Measurements from ENCODE around the gene RNU6-9.

Gene RNU6-9

DNA sequence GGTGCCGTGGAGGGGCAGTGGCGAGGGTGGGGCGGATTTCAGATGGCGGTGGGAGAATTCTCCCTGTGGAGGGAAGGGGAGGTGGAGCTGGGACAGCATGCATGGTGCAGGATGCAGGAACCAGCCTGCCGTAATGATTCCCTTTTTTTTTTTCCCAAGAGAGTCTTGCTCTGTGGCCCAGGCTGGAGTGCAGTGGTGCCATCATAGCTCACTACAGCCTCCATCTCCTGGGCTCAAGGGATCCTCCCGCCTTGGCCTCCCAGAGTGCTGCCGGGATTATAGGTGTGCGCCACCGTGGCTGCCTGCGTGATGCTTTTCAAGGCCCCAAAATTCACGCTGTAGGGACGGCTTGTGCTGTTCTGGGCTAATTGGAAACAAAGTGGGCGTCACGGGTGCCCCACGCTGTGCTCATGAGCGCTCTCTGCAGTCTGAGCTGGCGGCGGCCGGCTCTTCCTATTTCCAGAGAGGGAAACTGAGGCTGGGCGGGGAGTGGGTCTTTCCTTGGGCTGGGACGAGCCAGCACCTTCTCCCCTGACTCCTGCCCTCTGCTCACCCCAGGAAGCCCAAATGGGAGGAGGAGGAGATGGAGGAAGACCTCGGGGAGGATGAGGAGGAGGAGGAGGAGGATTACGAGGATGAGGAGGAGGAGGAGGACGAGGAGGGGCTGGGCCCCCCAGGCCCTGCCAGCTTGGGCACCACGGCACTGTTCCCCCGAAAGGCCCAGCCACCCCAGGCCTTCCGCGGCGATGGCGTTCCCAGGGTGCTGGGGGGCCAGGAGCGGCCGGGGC is 38.8 kb downstream of the RNU6-9 start:
- no peak for ATAC-seq
- no peak for TF ChIP-seq RARB (CRISPR knock-in tag; IDR thresholded peaks at IDR 0.05)
- no peak for TF ChIP-seq OSR1 (CRISPR knock-in tag; IDR thresholded peaks at IDR 0.05)
- no peak for TF ChIP-seq ARNTL (CRISPR knock-in tag; IDR thresholded peaks at IDR 0.05; ENCODE audit: borderline replicate concordance, low read depth)
- TF ChIP-seq ZNF565 (CRISPR knock-in tag; conservative IDR thresholded peaks at IDR 0.05; ENCODE audit: low read depth) = no peak
- TF ChIP-seq SNAI2 (CRISPR knock-in tag; IDR thresholded peaks at IDR 0.05) = no peak
- no peak for TF ChIP-seq TOX (CRISPR knock-in tag; IDR thresholded peaks at IDR 0.05; ENCODE audit: borderline replicate concordance)
- TF ChIP-seq, protein P1, sequence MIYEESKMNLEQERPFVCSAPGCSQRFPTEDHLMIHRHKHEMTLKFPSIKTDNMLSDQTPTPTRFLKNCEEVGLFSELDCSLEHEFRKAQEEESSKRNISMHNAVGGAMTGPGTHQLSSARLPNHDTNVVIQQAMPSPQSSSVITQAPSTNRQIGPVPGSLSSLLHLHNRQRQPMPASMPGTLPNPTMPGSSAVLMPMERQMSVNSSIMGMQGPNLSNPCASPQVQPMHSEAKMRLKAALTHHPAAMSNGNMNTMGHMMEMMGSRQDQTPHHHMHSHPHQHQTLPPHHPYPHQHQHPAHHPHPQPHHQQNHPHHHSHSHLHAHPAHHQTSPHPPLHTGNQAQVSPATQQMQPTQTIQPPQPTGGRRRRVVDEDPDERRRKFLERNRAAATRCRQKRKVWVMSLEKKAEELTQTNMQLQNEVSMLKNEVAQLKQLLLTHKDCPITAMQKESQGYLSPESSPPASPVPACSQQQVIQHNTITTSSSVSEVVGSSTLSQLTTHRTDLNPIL (CRISPR knock-in tag; IDR thresholded peaks at IDR 0.05; ENCODE audit: low read depth) = no peak
- no peak for TF ChIP-seq ZFP30 (CRISPR knock-in tag; IDR thresholded peaks at IDR 0.05)
- TF ChIP-seq, protein P2, sequence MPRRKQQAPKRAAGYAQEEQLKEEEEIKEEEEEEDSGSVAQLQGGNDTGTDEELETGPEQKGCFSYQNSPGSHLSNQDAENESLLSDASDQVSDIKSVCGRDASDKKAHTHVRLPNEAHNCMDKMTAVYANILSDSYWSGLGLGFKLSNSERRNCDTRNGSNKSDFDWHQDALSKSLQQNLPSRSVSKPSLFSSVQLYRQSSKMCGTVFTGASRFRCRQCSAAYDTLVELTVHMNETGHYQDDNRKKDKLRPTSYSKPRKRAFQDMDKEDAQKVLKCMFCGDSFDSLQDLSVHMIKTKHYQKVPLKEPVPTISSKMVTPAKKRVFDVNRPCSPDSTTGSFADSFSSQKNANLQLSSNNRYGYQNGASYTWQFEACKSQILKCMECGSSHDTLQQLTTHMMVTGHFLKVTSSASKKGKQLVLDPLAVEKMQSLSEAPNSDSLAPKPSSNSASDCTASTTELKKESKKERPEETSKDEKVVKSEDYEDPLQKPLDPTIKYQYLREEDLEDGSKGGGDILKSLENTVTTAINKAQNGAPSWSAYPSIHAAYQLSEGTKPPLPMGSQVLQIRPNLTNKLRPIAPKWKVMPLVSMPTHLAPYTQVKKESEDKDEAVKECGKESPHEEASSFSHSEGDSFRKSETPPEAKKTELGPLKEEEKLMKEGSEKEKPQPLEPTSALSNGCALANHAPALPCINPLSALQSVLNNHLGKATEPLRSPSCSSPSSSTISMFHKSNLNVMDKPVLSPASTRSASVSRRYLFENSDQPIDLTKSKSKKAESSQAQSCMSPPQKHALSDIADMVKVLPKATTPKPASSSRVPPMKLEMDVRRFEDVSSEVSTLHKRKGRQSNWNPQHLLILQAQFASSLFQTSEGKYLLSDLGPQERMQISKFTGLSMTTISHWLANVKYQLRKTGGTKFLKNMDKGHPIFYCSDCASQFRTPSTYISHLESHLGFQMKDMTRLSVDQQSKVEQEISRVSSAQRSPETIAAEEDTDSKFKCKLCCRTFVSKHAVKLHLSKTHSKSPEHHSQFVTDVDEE (CRISPR knock-in tag; IDR thresholded peaks at IDR 0.05) = no peak
- TF ChIP-seq, protein P3, sequence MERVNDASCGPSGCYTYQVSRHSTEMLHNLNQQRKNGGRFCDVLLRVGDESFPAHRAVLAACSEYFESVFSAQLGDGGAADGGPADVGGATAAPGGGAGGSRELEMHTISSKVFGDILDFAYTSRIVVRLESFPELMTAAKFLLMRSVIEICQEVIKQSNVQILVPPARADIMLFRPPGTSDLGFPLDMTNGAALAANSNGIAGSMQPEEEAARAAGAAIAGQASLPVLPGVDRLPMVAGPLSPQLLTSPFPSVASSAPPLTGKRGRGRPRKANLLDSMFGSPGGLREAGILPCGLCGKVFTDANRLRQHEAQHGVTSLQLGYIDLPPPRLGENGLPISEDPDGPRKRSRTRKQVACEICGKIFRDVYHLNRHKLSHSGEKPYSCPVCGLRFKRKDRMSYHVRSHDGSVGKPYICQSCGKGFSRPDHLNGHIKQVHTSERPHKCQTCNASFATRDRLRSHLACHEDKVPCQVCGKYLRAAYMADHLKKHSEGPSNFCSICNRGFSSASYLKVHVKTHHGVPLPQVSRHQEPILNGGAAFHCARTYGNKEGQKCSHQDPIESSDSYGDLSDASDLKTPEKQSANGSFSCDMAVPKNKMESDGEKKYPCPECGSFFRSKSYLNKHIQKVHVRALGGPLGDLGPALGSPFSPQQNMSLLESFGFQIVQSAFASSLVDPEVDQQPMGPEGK (CRISPR knock-in tag; IDR thresholded peaks at IDR 0.05; ENCODE audit: borderline replicate concordance) = no peak
- no peak for TF ChIP-seq GLIS3 (CRISPR knock-in tag; IDR thresholded peaks at IDR 0.05)
- no peak for TF ChIP-seq ESRRG (CRISPR knock-in tag; IDR thresholded peaks at IDR 0.05)
- no peak for TF ChIP-seq ZC3H10 (CRISPR knock-in tag; IDR thresholded peaks at IDR 0.05)
- no peak for TF ChIP-seq ZNF8 (CRISPR knock-in tag; IDR thresholded peaks at IDR 0.05)

DNA sequence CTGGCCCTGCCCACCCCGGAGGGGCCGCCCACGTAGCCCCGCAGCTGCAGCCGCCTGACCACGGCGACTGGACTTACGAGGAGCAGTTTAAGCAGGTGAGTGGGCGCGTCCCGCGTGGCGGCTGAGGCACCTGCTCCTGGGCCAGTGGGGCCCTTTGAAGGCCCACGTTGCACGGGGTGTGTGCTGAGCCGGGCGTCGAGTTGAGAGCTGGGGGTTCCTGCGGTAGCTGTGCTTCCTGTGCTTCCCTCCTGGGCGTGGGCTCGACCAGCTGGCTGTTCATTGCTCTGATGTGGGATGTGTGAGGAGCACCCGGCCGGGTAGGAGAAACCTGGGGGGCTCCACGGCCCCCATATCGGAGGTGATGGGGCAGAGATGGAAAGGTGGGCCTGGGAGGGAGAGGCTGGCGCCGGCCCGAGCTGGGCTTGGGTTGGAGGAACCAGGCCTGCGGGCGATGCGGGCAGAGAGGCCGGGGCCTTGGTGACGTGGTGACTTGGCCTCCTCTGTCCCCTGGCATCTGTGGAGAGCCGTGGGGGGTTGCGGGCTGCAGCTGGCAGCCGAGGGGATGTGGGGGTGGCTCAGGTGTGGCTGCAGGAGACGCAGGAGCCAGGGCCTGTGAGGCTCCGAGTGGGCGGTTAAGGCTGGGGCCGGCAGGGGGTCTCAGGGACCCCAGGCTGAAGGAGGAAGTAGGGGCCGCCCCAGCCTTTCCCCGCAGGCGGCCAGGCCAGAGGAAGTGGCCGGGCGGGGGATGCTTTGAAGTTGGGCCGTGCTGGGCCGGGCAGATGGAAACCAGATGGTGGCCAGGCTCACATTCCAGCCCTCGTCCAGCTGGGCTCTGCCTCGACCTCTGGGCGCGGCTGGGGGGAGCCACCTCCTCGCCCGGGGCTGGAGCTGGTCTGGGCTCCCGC is 39.6 kb downstream of the RNU6-9 start:
- TF ChIP-seq, protein P3 (CRISPR knock-in tag; IDR thresholded peaks at IDR 0.05; ENCODE audit: borderline replicate concordance) = peak; percentile 44; the same call in 1 of the 2 replicates
- TF ChIP-seq ESRRG (CRISPR knock-in tag; IDR thresholded peaks at IDR 0.05) (no peak), PPARA (CRISPR knock-in tag; IDR thresholded peaks at IDR 0.05; ENCODE audit: borderline replicate concordance) (no peak), TCF4 (CRISPR knock-in tag; IDR thresholded peaks at IDR 0.05; ENCODE audit: borderline replicate concordance) (peak; percentile 95), ZNF70 (CRISPR knock-in tag; IDR thresholded peaks at IDR 0.05) (no peak)
- TF ChIP-seq, protein P2 (CRISPR knock-in tag; IDR thresholded peaks at IDR 0.05) = peak; percentile 74; the same call in 1 of the 2 replicates

More for the DNA sequence above, 39.6 kb downstream of the RNU6-9 start:
- ATAC-seq = peak; percentile 95

Data from SK-N-SH treated with all-trans-retinoic acid at 6 μM for 48 hours (cell line).